Vagina (tissue), 2 donors: ENCODE measurements around the gene MEX3B.

ENCODE experiments used
- CTCF ChIP-seq, 3 experiments: fragments of 450-650 bp in 2 of 3; fragments of 200-600 bp in 1 of 3; sonication (generic) in 1 of 3; IDR thresholded peaks; one replicate each; pipeline ENCODE4 v1.5.1; 2017 to 2019; ENCODE audit warnings: antibody characterized with exemption in 3 of 3, mild to moderate bottlenecking in 2 of 3, moderate library complexity in 2 of 3
- POLR2A ChIP-seq, 2 donors: fragments of 450-650 bp; IDR thresholded peaks; one replicate each; pipeline ENCODE4 v1.6.1; 2017; ENCODE audit warnings: antibody characterized with exemption in 2 of 2, mild to moderate bottlenecking in 2 of 2, moderate library complexity in 2 of 2
- POLR2AphosphoS5 ChIP-seq, 2 donors: sonication (generic); formaldehyde crosslinking; IDR thresholded peaks; one replicate each; pipeline ENCODE4 v1.9.0; 2017; ENCODE audit warnings: antibody characterized with exemption in 2 of 2, mild to moderate bottlenecking in 2 of 2, low read depth in 1 of 2; ENCODE audit not compliant: insufficient read depth in 1 of 2

- TF ChIP-seq POLR2A (IDR thresholded peaks at IDR 0.05) (no peak), CTCF (IDR thresholded peaks at IDR 0.05) (no peak), POLR2AphosphoS5 (IDR thresholded peaks at IDR 0.05; ENCODE audit: insufficient read depth in 1 of 2, low read depth in 1 of 2) (no peak)
Observed at GRCh38 chr15:82014989-82015388, 30.8 kb downstream of the MEX3B start.
